T47D (cell line): Measurements from ENCODE around the gene USP35.
A peak's percentile ranks its signal among the peaks of the same experiment; 100 is the strongest.
"Not testable (repeated sequence)": the region's sequence is repeated elsewhere in the genome, so short reads cannot be mapped to it uniquely, and the experiment has no call there.

Experiments used
- DNase-seq, 2 experiments: peaks; one replicate each; pipeline versions ENCODE4 v3.0.0 to v3.0.0-alpha.2; 2011 to 2012; ENCODE audit warnings: low read depth in 1 of 2, low spot score in 1 of 2
- JUND ChIP-seq: IDR thresholded peaks from 2 replicates; pipeline ENCODE4 v1.6.1; 2012; ENCODE audit warnings: low read depth
- in situ Hi-C: cut with HindIII; loops from 2 replicates; pipeline ENCODE4 v1.10.0; 2016; ENCODE audit warnings: low sequenced_read_pairs, low pct_unique_long_range_greater_than_20kb

USP35 gene

DNA sequence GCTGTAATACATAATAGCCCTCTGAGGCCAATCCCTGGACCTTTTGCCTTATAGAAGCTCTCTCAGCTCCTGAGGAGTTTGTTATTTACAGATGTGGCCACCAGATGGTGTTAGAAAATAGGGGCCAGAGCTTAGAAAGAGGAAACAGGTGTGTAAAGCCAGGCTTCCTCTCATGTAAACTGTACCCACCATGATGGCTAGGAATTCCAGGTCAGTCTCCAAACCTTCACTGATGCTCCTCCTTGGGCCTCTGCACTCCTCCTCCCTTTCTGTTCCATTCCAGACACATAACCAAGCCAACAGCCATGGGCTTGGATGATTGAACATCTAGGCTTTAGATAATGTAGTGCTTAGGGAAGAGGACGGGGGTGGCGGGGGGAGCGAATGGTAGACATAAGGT is 39.7 kb downstream of the USP35 start:
- TF ChIP-seq JUND: no peak
- in situ Hi-C loops: no loop called here

DNA sequence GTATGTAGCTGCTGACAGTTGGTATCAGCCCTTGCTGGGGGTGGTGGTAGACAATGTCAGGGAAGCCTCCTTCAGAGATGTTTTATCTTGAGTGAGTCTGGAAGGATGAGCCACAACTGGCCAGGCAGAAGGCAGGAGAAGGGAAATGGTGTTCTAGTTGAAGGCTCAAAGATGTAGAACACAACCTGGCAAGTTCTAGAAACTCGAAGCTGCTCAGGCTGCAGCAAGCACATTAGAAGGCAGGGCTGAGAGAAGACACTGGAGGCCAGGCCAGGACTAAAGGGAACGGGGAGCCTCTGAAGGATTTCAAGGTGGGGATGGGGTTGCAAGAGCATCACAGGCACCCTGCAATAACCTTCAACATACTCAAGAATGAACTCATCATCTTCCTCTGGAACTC is 40.4 kb downstream of the USP35 start:
- TF ChIP-seq JUND: no peak
- in situ Hi-C loops: no loop called here
- no peak for DNase-seq

More for the DNA sequence above, 39.7 kb downstream of the USP35 start:
- DNase-seq: peak; percentile 77 to 91

DNA sequence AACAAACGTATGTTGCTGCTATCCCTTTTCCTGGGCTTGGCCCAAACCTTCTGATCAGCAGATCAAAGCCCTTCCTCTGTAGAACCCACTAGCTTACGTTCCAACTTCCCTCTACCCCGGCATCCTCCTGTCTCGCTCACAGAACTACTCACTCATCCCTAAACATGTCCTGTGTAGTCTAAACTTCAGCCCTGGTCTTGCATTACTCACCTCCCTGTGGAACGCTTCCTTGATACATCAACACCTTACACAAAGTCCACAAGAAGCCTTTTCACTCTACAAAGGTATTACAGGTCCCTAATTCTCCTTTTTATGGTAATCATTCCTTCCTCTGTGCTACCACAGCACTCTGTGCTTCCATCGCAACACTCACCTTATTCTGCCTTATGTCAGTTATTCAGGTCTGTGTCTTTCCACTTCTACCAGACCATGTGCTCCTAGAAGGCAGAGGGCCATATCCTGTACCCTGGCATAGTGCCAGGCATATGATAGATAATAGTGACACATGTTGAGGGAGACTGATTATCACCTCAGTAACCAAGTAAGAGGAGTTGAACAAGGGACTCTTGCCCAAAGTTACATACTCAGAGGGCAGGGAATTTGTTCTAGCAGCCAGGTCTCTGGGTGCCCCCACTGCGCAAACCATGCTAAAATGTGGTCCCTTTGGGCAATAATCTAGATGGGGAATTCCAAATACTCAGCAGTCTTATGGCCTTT is 41.6 kb downstream of the USP35 start:
- DNase-seq: no peak
- in situ Hi-C loops: no loop called here
- TF ChIP-seq JUND: no peak

DNA sequence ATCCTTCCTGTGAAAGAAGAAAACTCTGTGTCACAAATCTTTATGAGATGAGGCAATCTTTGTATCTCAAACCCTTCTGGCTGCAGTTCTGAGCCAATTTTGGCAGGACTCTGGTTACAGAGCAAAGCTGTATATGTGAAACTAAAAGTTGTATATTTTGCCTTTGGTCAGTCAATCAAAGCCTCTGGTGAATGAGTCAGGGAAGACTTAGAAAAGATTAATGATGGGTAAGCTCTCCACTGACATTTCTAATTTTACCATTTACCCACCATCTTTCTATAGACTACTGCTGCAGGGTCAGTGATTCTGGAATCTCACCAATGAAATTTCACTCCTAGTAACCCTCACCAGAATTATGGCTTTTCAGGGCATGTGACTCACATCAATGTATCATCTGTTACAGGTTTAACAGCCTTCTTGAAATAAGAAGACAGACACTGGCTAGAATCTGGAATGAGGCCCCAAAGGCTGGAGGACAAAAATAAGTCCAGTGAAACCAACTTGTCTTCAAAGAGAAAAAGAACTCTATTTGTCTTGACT is 43.3 kb downstream of the USP35 start:
- in situ Hi-C loops: no loop called here
- TF ChIP-seq JUND: no peak
- no peak for DNase-seq

DNA sequence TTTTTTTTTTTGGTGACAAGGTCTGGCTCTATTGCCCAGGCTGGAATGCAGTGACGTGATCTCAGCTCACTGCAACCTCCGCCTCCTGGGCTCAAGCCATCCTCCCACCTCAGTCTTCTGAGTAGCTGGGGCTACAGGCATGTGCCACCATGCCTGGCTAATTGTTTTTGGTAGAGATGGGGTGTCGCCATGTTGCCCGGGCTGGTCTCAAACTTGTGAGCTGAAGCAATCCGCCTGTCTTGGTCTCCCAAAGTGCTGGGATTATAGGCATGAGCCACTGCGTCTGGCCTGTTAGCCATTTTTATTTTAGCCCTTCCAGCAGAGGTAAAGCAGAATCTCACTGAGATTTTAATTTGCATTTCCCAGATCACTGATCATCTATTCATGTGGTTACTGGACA is 44.3 kb downstream of the USP35 start:
- in situ Hi-C loops, DNase-seq: not testable (repeated sequence)

DNA sequence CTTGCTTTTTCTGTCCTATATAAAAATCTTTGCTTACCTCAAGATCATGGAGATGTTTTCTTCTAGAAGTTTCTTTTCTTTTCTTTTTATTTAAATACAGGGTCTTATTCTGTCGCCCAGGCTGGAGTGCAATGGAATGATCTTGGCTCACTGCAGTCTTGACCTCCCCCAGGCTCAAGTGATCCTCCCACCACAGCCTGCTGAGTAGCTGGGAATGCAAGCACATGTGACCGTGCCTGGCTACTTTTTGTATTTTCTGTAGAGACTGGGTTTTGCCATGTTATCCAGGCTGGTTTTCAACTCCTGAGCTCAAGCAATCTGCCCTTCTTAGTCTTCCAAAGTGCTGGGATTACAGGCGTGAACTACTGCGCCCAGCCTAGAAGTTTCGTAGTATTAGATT is 45.3 kb downstream of the USP35 start:
- no peak for DNase-seq
- in situ Hi-C loops: no loop called here
- TF ChIP-seq JUND: no peak

DNA sequence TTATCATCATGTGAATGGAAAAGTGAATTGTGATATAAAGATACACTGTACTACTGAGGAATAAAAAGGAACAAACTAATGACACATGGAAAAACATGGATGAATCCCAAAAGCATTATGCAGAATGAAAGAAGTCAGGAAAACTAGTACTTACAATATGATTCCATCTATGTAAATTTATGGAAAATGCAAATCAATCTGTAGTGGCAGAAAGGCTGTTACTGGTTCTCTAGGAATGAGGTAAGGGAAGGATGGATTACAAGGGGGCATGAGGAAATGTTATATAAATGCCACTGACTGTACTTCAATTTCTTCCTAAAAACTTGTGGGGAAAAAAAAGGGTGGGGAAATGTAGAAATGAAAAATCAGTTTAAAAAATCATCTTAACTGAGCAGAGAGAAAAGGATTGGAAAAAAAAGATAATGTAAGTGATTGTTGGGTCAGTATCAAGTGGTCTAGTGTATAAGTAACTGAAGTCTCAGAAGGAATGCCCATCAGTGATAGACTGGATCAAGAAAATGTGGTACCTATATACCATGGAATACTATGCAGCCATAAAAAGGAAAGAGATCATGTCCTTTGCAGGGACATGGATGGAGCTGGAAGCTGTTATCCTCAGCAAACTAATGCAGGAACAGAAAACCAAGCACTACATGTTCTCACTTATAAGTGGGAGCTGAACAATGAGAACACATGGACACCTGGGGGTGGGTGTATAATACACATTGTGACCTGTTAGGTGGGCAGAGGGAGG is 48.8 kb downstream of the USP35 start:
- DNase-seq: no peak
- TF ChIP-seq JUND: no peak
- in situ Hi-C loops: no loop called here

DNA sequence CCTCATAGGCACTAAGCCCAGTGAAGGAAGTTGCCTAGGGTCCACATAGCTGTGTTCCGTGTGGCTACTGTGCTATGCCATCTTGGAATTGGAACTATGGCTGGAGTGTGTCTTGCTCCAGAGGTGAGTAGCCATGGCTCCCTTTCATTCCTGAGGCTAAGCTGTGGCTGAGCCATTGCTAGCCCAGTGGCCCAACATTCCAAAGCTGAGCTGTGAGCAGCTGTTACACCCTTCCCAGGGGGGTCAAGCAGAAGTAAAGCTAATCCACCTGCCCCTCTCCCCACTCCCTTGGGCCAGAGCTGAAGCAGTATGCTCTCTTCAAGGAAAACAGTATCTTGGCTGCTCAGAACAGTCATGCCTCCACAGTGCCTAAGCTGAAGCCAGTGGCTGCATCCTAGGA is 51.1 kb downstream of the USP35 start:
- in situ Hi-C loops: no loop called here

DNA sequence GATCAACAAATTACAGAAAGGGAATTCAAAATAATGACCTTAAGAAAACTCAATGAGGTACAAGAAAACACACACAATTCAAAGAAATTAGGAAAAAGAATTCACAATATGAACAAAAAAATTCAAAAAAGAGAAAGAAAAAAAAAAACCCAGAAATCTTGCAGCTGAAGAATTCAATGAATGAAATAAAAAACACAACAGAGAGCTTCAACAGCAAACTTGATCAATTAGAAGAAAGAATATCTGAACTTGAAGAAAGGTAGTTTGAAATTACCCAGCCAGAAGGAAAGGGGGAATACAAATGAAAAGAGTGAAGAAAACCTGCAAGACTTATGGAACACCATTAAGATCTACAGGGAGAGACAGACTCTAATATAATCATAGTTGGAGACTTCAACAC is 52.8 kb downstream of the USP35 start:
- no peak for DNase-seq
- in situ Hi-C loops: no loop called here
- no peak for TF ChIP-seq JUND

More for the DNA sequence above, 51.1 kb downstream of the USP35 start:
- DNase-seq: no peak
- TF ChIP-seq JUND: no peak

DNA sequence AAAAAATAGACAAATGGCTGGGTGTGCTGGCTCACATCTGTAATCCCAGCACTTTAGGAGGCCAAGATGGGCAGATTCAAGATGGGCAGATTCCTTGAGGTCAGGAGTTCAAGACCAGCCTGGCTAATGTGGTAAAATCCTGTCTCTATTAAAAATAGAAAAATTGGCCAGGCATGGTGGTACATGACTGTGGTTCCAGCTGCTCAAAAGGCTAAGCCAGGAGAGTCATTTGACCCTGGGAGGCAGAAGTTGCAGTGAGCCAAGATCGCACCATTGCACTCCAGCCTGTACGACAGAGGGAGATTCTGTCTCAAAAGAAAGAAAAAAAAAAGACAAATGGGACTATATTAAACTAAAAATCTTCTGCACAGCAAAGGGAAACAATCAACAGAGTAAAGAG is 55.4 kb downstream of the USP35 start:
- TF ChIP-seq JUND: no peak
- no peak for DNase-seq
- in situ Hi-C loops: no loop called here

DNA sequence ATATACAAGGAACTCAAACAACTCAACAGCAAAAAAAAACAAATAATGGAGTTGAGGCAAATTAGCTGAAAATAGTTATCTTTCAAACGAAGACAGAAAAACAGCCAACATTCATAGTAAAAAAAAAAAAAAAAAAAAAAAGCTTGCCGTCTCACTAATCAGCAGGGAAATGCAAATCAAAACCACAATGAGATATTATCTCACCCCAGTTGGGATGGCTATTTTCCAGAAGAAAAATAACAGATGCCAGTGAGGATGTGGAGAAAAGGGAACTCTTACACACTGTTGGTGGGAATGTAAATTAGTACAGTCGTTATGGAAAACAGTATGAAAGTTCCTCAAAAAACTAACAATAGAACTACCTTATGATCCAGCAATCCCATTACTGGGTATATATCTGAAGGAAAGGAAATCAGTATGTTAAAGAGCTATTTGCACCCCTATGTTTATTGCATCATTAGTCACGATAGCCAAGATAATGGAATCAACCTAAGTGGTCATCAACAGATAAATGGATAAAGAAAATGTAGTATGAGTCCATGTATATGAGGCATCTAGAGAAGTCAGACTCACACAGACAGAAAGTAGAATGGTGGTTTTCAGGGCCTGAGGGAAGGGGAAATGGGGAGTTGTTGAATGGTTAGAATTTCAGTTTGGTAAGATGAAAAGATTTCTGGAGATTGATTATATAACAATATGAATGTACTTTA is 56.0 kb downstream of the USP35 start:
- in situ Hi-C loops: no loop called here
- no peak for DNase-seq
- no peak for TF ChIP-seq JUND

DNA sequence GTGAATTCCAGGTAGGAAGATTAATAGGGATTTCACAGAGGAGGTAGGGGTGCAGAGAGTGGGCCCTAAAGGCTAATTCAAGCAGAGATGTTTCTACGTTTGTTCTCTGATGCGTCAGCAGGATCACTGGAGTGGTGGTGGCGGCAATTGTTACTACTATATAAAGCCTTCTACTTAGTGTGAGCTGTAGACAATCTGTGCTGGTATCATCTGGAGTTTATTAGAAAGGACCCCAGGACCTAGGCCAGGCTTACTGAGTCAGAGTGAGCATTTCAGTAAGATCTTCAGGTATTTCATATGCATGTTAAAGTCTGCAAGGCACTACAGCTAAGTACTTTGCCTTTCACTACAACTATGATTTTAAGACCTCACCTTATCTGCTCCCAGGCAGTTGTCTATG is 59.5 kb downstream of the USP35 start:
- in situ Hi-C loops: no loop called here
- no peak for DNase-seq
- no peak for TF ChIP-seq JUND

DNA sequence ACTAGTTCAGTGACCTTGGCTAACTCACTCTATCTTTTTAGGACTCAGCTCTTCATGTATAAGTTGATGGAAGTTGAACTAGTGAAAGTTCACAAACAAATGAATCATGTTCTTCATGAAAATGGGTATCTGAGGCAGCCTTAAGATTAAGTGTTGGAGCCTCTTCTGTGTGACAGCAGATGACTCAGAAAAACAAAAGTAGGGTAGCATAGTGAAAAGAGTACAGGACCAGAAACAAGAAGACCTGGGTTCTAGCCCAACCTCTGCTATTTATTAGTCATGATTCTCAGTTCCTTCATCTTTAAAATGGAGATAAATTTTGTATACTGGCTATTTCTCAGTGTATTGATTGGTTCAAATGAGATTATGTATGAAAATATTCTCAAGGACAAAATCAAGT is 60.2 kb downstream of the USP35 start:
- no peak for TF ChIP-seq JUND

More for the DNA sequence above, 60.2 kb downstream of the USP35 start:
- no peak for DNase-seq
- in situ Hi-C loops: no loop called here
